Sciatic nerve (tissue), 2 donors: ENCODE measurements around the gene SELENOO. TPM values are rescaled to one million over a fixed set of nuclear protein-coding genes. Genes with fewer than 3 reads are reported as not detected.
"Not testable (repeated sequence)": the region's sequence is repeated elsewhere in the genome, so short reads cannot be mapped to it uniquely, and the experiment has no call there.

Experiments used
- ATAC-seq: fragments of 200-7000 bp; cut with Tn5 transposase; one replicate; pipeline ENCODE4 v1.9.1; 2020; ENCODE audit warnings: mild to moderate bottlenecking, moderate library complexity
- DNase-seq: peaks from one replicate; pipeline ENCODE4 v3.0.0-alpha.2; 2020; ENCODE audit warnings: low spot score
- intact Hi-C: fragments of 100-400 bp; cut with DNase I; formaldehyde crosslinking; loops from one replicate; pipeline ENCODE4 v1.14.2; 2022
- total RNA-seq: library from RNA; stranded (reverse); fragmentation: NEBNext Ultra II Directional; extraction: Animal tissue kit (Norgen Biotek cat#: 25700); gene quantifications from one replicate; pipeline ENCODE4 v1.2.1, GENCODE V29; 2021
- donor health status: DM: no; HTN: no; CAD: no.
- donor health status: DM: no; HTN: no; CAD: no.

SELENOO gene
- total RNA-seq, result 22.6 TPM

- DNase-seq, result peak; percentile 94
- intact Hi-C loops, result no loop called here
- peak; percentile 92 for ATAC-seq
These were observed at the start of gene SELENOO for GRCh38 chr22:50200461-50201190. Gene SELENOO (plus strand): TSS chr22:50201011. CDS start chr22:50201037, 26 bp downstream.

GRCh38 chr22:50151571-50152537, 49.0 kb upstream of the SELENOO start:
- intact Hi-C loops, result no loop called here
- no peak for ATAC-seq
- peak; percentile 49 for DNase-seq

- intact Hi-C loops, result no loop called here
These were observed 47.6 kb upstream of the SELENOO start for GRCh38 chr22:50153056-50153755.

GRCh38 chr22:50153756-50154140, 47.1 kb upstream of the SELENOO start:
- intact Hi-C loops, result no loop called here
- DNase-seq (no peak), ATAC-seq (no peak)

More at GRCh38 chr22:50153056-50153755, 47.6 kb upstream of the SELENOO start:
- no peak for ATAC-seq
- DNase-seq, result peak; percentile 53

- ATAC-seq (no peak), DNase-seq (no peak)
- intact Hi-C loops, result no loop called here
These were observed 43.0 kb upstream of the SELENOO start for GRCh38 chr22:50157709-50158375.

GRCh38 chr22:50160947-50161346, 39.9 kb upstream of the SELENOO start:
- no peak for ATAC-seq

GRCh38 chr22:50161508-50162390, 39.1 kb upstream of the SELENOO start:
- DNase-seq, result no peak
- intact Hi-C loops, result no loop called here
- ATAC-seq, result peak; percentile 36

More at GRCh38 chr22:50160947-50161346, 39.9 kb upstream of the SELENOO start:
- intact Hi-C loops, result no loop called here
- DNase-seq, result no peak

GRCh38 chr22:50162391-50162956, 38.3 kb upstream of the SELENOO start:
- no peak for DNase-seq
- intact Hi-C loops, result no loop called here
- ATAC-seq, result no peak

- intact Hi-C loops, result no loop called here
- no peak for ATAC-seq
- DNase-seq, result no peak
These were observed 35.2 kb upstream of the SELENOO start for GRCh38 chr22:50165436-50166123.

GRCh38 chr22:50167689-50168489, 32.9 kb upstream of the SELENOO start:
- no peak for ATAC-seq
- DNase-seq, result no peak
- intact Hi-C loops, result no loop called here

GRCh38 chr22:50168490-50169180, 32.2 kb upstream of the SELENOO start:
- ATAC-seq, DNase-seq, intact Hi-C loops: not testable (repeated sequence)

GRCh38 chr22:50169181-50169759, 31.5 kb upstream of the SELENOO start:
- ATAC-seq, result no peak
- intact Hi-C loops, result no loop called here
- no peak for DNase-seq

- intact Hi-C loops, result no loop called here
- ATAC-seq, result no peak
- DNase-seq, result no peak
These were observed 31.0 kb upstream of the SELENOO start for GRCh38 chr22:50169774-50170341.

GRCh38 chr22:50170453-50171318, 30.1 kb upstream of the SELENOO start, which contains the start of gene PANX2:
Gene PANX2 (plus strand): TSS chr22:50170731. CDS start chr22:50170731, 0 bp downstream.
- no peak for DNase-seq
- ATAC-seq, result no peak
- intact Hi-C loops, result no loop called here
